Motor neuron (in vitro differentiated cells): ENCODE data around the gene ZNF615. TPM values are rescaled to one million over a fixed set of nuclear protein-coding genes. Genes with fewer than 3 reads are reported as not detected.
"Not testable (repeated sequence)": the region's sequence is repeated elsewhere in the genome, so short reads cannot be mapped to it uniquely, and the experiment has no call there.

Source experiments
- ATAC-seq, 8 experiments: fragments of 200-7000 bp; cut with Tn5 transposase; replicated peaks in 6 of 8; 2 replicates each; pipeline ENCODE4 v1.8.0; 2021; ENCODE audit warnings: mild to moderate bottlenecking in 8 of 8, moderate library complexity in 8 of 8
- H3K27ac ChIP-seq, 2 donors: fragments of 250-450 bp; sonication (Bioruptor Pico); 2 replicates each; pipeline ENCODE4 v1.9.0; 2021; ENCODE audit warnings: antibody characterized with exemption in 2 of 2, mild to moderate bottlenecking in 2 of 2, moderate library complexity in 1 of 2
- H3K4me1 ChIP-seq, 2 donors: fragments of 250-450 bp; sonication (Bioruptor Pico); replicated peaks in 1 of 2; 2 replicates each; pipeline ENCODE4 v1.6.1; 2021; ENCODE audit warnings: antibody characterized with exemption in 2 of 2, mild to moderate bottlenecking in 2 of 2, moderate library complexity in 1 of 2
- H3K4me3 ChIP-seq, 5 donors: fragments of 250-450 bp; sonication (Bioruptor Pico); 2 replicates each; pipeline ENCODE4 v1.9.0; 2021; ENCODE audit warnings: antibody characterized with exemption in 5 of 5, mild to moderate bottlenecking in 5 of 5, moderate library complexity in 4 of 5
- WGBS, 10 experiments: fragments of 450-650 bp; shearing (Covaris generic); methylation state at CpG; one replicate each; pipeline ENCODE4 v1.0.0; 2022; 5-methylcytosine and 5-hydroxymethylcytosine counted together
- in situ Hi-C, 9 experiments: fragments of 400-800 bp; cut with MboI; loops; one replicate each; pipeline ENCODE4 v1.15.0; 2021; ENCODE audit warnings: low sequenced_read_pairs in 9 of 9, low pct_unique_long_range_greater_than_20kb in 2 of 9; ENCODE audit not compliant: unreplicated experiment in 9 of 9
- total RNA-seq, 8 experiments: library from RNA; unstranded; fragments of 300-600 nt; gene quantifications; 2 replicates each; pipeline versions ENCODE4 v1.2.3 to v1.2.4, GENCODE V29; 2022

Gene ZNF615
- total RNA-seq: 10 to 100 TPM in 3 of 8 experiments, 1 to 10 TPM in 5; 5.3 to 13.5 (median 8.0) TPM

DNA sequence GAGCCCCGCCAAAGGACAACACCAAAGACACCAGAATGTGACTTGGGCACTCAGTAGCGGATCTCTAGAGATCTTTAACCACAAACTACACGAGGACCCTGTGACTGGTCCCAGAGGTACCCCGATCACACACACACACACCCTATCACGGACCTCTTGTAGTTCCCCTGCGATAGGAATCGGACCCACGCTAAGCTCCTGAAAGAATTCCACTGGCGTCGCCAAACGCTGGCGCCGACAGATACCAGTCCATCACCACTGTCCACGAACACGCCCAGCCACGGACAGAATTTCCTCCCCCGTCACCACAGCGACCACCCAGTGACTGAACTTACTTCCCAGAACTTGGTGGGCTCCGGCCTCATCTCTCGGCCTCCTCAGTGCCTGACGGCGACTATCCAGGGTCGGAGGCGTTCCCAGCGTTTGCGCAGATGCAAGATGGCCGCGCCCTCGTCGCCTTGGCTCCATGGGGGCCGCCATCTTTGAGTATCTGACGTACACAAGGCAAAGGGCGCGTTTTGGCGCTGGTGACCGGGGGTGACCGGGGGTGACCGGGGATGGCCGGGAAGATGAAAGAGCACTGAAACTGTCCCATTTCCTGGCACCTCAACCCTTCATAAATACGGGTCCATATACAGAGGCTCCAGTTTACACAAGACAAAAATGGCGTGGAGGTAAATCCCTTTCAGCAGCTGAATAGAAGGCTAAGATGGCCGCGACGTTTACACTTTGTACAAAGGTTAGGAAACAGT, at the start of gene ZNF615:
Gene ZNF615 (minus strand): TSS at position 406 of the 752 bp plus-strand sequence. CDS start 4,500 bp downstream, outside the sequence.
- WGBS, 10 experiments: 0 to 62% (median 4%) methylated on average over 3 to 19 of the region's 44 CpGs; no CpG with 5 or more reads in 3 of the 10 experiments
- Histone ChIP-seq H3K4me1 (peaks cover 0 to 3% of the 10 kb centered on the region in 2 donors), H3K27ac (peak within 1 kb of the TSS; percentile 73 to 80), H3K4me3 (peak within 1 kb of the TSS; percentile 54 to 95 (median 78))
- in situ Hi-C loops: no loop called here
- ATAC-seq: peak; percentile 93 to 98 (median 96)

DNA sequence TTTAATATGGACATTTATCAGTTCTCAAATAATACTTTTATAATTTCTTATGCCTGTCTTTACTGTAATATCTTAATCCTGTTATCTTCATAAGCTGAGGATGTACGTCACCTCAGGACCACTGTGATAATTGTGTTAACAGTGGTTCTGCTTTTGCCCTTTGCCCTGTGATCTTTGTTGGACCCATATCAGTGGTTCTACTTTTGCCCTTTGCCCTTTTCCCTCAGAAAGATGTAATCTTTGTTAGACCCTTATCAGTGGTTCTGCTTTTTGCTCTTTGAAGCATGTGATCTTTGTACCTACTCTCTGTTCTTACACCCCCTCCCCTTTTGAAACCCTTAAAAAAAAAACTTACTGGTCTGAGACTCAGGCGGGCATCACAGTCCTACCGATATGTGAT, 48.5 kb upstream of the ZNF615 start:
- H3K27ac ChIP-seq, H3K4me3 ChIP-seq, H3K4me1 ChIP-seq, ATAC-seq, in situ Hi-C loops: not testable (repeated sequence)
- 67 to 100% (median 100%) methylated on average over 1 to 3 of the region's 3 CpGs for WGBS, 10 experiments

DNA sequence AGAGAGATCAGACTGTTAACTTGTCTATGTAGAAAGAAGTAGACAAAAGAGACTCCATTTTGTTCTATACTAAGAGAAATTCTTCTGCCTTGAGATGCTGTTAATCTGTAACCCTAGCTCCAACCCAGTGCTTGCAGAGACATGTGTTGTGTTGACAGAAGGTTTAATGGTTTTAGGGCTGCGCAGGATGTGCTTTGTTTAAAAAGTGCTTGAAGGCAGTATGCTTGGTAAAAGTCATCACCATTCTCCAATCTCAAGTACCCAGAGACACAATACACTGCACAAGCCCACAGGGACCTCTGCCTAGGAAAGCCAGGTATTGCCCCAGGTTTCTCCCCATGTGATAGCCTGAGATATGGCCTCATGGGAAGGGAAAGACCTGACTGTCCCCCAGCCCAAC, 43.7 kb upstream of the ZNF615 start:
- ATAC-seq, H3K4me3 ChIP-seq, in situ Hi-C loops, H3K27ac ChIP-seq, H3K4me1 ChIP-seq: not testable (repeated sequence)
- WGBS, 10 experiments: 80 to 100% (median 86%) methylated on average over 1 of the region's 1 CpG; no CpG with 5 or more reads in 6 of the 10 experiments

DNA sequence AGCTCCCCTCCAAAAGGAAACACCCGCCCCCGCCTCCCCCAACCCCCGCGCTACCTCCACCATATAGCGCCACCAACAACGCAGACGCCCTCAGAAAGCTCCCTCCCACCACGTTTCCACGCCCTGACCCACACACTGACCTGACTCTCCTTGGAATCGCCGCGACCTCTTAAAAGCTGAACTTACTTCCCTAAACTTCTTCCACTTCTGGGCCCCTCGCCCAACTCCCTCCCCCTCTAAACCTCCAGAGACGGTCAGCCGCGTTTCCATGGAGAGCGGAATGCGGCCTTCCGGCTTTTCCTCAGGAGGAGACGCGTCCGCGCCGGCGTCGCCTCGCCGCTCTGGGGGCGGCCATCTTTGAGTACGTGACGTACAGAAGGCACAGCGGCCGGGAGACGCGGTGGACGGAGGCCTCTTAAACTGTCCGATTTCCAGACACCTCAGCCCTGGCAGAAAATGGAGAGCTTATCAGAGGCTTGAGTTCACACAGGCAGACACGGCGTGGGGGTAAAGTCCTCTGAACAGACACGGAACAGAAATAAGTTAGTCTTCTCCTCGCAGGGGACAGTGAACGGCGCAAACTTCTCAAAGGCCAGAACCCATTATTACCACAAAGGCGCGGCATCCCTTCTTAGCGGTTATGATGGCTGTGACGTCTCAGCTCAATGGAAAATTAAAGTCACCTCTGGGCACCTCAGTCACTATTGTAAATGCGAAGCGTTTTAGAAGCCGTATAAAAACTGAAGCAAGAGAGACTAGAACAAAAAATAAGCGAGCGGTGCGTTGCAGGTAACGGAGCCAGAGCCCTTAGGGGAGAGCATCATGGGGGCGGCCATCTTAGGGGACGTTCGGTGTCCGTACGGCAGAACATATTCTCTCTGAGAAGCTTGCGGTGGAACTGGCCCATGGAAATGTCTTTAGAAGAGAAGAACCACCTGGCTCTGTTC, 40.8 kb upstream of the ZNF615 start, which contains the start of gene ZNF432:
Gene ZNF432 (minus strand): TSS at position 284 of the 947 bp plus-strand sequence. CDS start 1,970 bp downstream, outside the sequence.
- peak within 1 kb of the TSS; percentile 91 to 95 for H3K27ac ChIP-seq
- peak; percentile 94 to 97 (median 95) for ATAC-seq
- H3K4me1 ChIP-seq: no peaks in the 10 kb centered on the region
- H3K4me3 ChIP-seq: peak within 1 kb of the TSS; percentile 40 to 54 (median 43)
- in situ Hi-C loops: no loop called here
- 0 to 20% (median 1%) methylated on average over 2 to 40 of the region's 60 CpGs; no CpG with 5 or more reads in 2 of the 10 experiments for WGBS, 10 experiments

DNA sequence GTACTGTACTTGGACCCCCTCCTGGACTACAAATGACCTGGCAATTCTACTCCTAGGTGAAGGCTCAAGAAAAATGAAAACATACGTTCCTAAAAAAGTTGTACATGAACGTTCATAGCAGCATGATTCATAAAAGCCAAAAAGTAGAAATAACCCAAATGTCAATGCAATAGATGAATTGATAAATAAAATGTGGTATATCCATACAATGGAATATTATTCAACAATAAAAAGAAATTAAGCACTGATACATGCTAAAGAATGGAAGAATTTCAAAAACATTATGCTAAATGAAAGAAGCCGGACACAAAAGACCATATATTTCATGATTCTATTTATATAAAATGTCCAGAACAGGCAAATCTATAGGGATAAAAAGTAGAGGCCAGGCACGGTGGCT, 31.2 kb upstream of the ZNF615 start:
- ATAC-seq: no peak
- Histone ChIP-seq H3K4me3 (no peak overlapping the region), H3K27ac (no peak overlapping the region), H3K4me1 (no peaks in the 10 kb centered on the region)
- in situ Hi-C loops: no loop called here
- WGBS, 10 experiments: 83 to 100% (median 96%) methylated on average over 1 to 4 of the region's 4 CpGs

DNA sequence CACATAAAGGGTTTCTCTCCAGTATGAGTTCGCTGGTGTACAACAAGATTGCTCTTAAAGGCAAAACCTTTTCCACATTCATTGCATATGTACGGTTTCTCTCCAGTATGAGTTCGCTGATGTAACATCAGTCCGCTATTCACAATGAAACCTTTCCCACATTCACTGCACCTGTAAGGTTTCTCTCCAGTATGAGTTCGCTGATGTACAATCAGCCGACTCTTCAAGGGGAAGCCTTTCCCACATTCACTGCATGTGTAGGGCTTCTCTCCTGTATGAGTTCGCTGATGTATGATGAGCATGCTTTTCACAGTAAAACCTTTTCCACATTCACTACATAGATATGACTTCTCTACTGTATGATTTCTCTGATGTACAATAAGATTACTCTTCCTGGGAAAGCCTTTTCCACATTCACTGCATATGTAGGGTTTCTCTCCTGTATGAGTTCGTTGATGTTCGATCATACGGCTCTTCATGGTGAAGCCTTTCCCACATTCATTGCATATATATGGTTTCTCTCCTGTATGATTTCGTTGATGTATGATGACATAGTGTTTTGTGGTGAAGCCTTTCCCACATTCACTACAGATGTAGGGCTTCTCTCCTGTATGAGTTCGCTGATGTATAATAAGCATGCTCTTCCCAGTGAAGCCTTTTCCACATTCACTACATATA, 26.2 kb upstream of the ZNF615 start:
- in situ Hi-C loops: no loop called here
- WGBS, 10 experiments: 87 to 100% (median 96%) methylated on average over 1 to 11 of the region's 12 CpGs
- ATAC-seq: no peak
- no peaks in the 10 kb centered on the region for H3K4me1 ChIP-seq
- no peak overlapping the region for H3K27ac ChIP-seq
- H3K4me3 ChIP-seq: no peak overlapping the region

DNA sequence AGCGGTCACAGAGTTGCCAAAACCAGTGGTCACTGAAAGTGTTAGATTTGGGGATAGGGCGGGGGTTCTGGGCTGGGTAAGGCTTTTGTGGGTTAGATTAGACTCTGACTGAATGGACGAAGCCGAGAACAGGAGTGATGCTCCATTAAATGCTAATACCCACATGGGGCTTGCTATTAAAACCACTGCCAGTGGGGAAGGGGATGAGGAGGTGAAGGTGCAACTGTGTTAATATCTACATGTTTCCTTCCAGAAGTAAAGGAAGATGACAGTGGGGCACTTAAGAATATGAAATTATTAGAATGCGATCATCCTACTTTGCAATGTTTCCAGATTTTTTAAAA, 20.7 kb upstream of the ZNF615 start:
- in situ Hi-C loops: no loop called here
- peak; percentile 23 to 53 (median 42) for ATAC-seq

DNA sequence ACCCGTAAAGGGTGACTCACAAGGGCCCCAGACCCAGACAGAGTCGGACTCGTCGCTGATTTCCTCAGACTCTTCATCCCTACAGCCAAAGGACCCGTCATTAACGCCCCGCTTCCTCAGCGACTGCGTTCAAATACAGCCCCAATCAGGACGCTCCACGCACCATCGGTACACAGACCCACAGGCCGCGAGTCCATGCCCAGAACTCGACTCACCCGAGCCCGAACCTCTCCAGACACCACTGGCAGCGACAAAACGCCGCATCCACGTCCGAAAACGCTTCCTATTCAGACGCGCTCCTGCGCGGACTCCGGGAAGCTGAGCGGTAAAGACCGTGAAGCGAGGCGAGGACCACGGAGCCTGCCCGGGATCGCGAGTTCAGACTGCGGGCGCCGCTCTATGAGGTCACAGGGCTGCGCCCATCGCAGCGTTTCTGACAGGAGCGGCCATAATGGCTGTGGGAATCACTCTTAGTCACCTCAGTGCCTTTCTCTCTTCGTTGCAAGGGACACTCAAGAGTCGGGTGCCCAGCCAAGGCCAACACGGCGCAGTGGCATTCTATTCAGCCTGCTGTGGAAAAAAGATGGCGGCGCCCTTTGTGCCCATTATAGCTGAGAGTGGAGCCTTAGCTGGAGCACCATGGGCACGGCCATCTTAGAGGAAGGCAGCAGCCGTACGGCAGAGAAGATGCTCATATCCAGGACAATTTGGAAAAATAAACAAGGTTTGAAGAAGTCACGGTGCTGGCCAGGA, 20.2 kb upstream of the ZNF615 start, which contains the start of gene ZNF614:
Gene ZNF614 (minus strand): TSS at position 353 of the 753 bp plus-strand sequence. CDS start 2,634 bp downstream, outside the sequence.
- Histone ChIP-seq H3K4me1 (peaks cover 6% of the 10 kb centered on the region in 2 donors), H3K4me3 (peak within 1 kb of the TSS; percentile 69 to 97 (median 79)), H3K27ac (peak within 1 kb of the TSS; percentile 94 to 97)
- 0 to 2% (median 0%) methylated on average over 2 to 33 of the region's 53 CpGs; no CpG with 5 or more reads in 3 of the 10 experiments for WGBS, 10 experiments
- peak; percentile 89 to 96 (median 92) for ATAC-seq
- in situ Hi-C loops: no loop called here

More for the DNA sequence above, 20.7 kb upstream of the ZNF615 start:
- H3K4me3 ChIP-seq: peak overlapping the region; percentile 69 to 97 (median 79)
- H3K4me1 ChIP-seq: peaks cover 6% of the 10 kb centered on the region in 2 donors
- WGBS, 10 experiments: 7 to 83% (median 22%) methylated on average over 1 to 5 of the region's 5 CpGs
- H3K27ac ChIP-seq: peak overlapping the region; percentile 94 to 97

DNA sequence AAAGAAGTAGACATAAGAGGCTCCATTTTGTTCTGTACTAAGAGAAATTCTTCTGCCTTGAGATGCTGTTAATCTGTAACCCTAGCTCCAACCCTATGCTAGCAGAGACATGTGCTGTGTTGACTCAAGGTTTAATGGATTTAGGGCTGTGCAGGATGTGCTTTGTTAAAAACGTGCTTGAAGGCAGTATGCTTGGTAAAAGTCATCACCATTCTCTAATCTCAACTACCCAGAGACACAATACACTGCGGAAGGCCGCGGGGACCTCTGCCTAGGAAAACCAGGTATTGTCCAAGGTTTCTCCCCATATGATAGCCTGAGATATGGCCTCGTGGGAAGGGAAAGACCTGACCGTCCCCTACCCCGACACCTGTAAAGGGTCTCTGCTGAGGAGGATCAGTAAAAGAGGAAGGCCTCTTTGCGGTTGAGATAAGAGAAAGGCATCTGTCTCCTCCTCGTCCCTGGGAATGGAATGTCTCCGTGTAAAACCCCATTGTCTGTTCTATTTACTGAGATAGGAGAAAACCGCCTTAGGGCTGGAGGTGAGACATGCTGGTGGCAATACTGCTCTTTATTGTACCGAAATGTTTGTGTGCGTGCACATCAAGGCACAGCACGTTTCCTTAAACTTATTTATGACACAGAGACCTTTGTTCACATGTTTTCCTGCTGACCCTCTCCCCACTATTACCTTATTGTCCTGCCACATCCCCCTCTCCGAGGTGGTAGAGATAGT, 18.4 kb upstream of the ZNF615 start:
- H3K4me3 ChIP-seq, H3K4me1 ChIP-seq, in situ Hi-C loops, ATAC-seq, H3K27ac ChIP-seq: not testable (repeated sequence)
- WGBS, 10 experiments: 67 to 100% (median 93%) methylated on average over 1 to 8 of the region's 15 CpGs; no CpG with 5 or more reads in 1 of the 10 experiments

DNA sequence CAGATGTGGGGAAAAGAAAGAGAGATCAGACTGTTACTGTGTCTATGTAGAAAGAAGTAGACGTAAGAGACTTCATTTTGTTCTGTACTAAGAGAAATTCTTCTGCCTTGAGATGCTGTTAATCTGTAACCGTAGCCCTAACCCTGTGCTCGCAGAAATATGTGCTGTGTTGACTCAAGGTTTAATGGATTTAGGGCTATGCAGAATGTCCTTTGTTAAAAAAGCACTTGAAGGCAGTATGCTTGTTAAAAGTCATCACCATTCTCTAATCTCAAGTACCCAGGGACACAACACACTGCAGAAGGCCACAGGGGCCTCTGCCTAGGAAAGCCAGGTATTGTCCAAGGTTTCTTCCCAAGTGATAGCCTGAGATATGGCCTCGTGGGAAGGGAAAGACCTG, 16.5 kb upstream of the ZNF615 start:
- in situ Hi-C loops, ATAC-seq, H3K4me1 ChIP-seq, H3K27ac ChIP-seq, H3K4me3 ChIP-seq: not testable (repeated sequence)
- 95 to 100% (median 100%) methylated on average over 1 to 4 of the region's 4 CpGs; no CpG with 5 or more reads in 1 of the 10 experiments for WGBS, 10 experiments

DNA sequence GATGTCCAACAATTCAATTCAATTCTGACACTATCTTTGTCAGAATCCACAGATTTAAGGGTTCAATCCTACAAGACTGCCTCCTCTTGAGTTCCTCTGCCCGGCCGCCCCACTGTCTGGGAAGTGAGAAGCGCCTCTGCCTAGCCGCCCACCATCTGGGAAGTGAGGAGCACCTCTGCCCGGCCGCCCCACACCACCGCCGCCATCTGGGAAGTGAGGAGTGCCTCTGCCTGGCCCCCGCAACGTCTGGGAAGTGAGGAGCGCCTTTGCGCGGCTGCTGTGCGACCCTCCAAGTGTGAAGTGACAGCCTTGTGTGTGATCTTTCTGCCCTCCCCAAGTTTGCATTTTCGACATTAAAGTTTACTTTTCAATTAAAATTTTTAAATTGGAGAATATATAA, 14.2 kb upstream of the ZNF615 start:
- in situ Hi-C loops: no loop called here
- 71 to 100% (median 100%) methylated on average over 1 to 5 of the region's 15 CpGs; no CpG with 5 or more reads in 3 of the 10 experiments for WGBS, 10 experiments
- no peak overlapping the region for H3K4me3 ChIP-seq
- no peak overlapping the region for H3K27ac ChIP-seq
- no peak for ATAC-seq
- peaks cover 3% of the 10 kb centered on the region in 2 donors for H3K4me1 ChIP-seq
